Mucosa of stomach (tissue), 1 donor: ENCODE measurements around the gene CTIF.

Experiments
- H3K27me3 ChIP-seq: one replicate; pipeline ENCODE4 v1.7.0; 2013; ENCODE audit warnings: mild to moderate bottlenecking, low read length; ENCODE audit not compliant: control insufficient read depth, insufficient read depth
- H3K36me3 ChIP-seq: one replicate; pipeline ENCODE4 v1.7.0; 2013; ENCODE audit warnings: low read length; ENCODE audit not compliant: control insufficient read depth, insufficient read depth
- H3K4me1 ChIP-seq: one replicate; pipeline ENCODE4 v1.7.0; 2013; ENCODE audit warnings: mild to moderate bottlenecking, low read length; ENCODE audit not compliant: control insufficient read depth, insufficient read depth
- H3K4me3 ChIP-seq: one replicate; pipeline ENCODE4 v1.7.0; 2013; ENCODE audit warnings: low read length
- H3K9ac ChIP-seq: one replicate; pipeline ENCODE4 v1.7.0; 2013; ENCODE audit warnings: mild to moderate bottlenecking, low read length, moderate library complexity
- H3K9me3 ChIP-seq: one replicate; pipeline ENCODE4 v1.7.0; 2013; ENCODE audit warnings: mild to moderate bottlenecking, low read length, moderate library complexity; ENCODE audit not compliant: control insufficient read depth
- donor health status: Pancreatic carcinoma.

CTIF gene

GRCh38 chr18:48557640-48558174, 18.9 kb downstream of the CTIF start:
- Histone ChIP-seq H3K9me3 (no peaks in the 10 kb centered on the region), H3K4me1 (no peaks in the 10 kb centered on the region), H3K9ac (no peak overlapping the region), H3K36me3 (no peaks in the 10 kb centered on the region), H3K27me3 (no peaks in the 10 kb centered on the region), H3K4me3 (no peak overlapping the region)

- Histone ChIP-seq H3K9me3 (no peaks in the 10 kb centered on the region), H3K36me3 (no peaks in the 10 kb centered on the region), H3K9ac (no peak overlapping the region), H3K27me3 (no peaks in the 10 kb centered on the region), H3K4me3 (no peak overlapping the region), H3K4me1 (no peaks in the 10 kb centered on the region)
Observed at GRCh38 chr18:48558248-48558647, 19.4 kb downstream of the CTIF start.

- Histone ChIP-seq H3K27me3 (no peaks in the 10 kb centered on the region), H3K4me1 (no peaks in the 10 kb centered on the region), H3K9me3 (no peaks in the 10 kb centered on the region), H3K36me3 (no peaks in the 10 kb centered on the region), H3K4me3 (no peak overlapping the region), H3K9ac (no peak overlapping the region)
Observed at GRCh38 chr18:48560491-48560890, 21.7 kb downstream of the CTIF start.

GRCh38 chr18:48562075-48562474, 23.2 kb downstream of the CTIF start:
- Histone ChIP-seq H3K4me1 (no peaks in the 10 kb centered on the region), H3K27me3 (no peaks in the 10 kb centered on the region)

GRCh38 chr18:48563027-48563426, 24.2 kb downstream of the CTIF start:
- Histone ChIP-seq H3K4me3 (no peak overlapping the region), H3K27me3 (no peaks in the 10 kb centered on the region), H3K36me3 (no peaks in the 10 kb centered on the region), H3K9me3 (no peaks in the 10 kb centered on the region), H3K9ac (no peak overlapping the region), H3K4me1 (no peaks in the 10 kb centered on the region)

More at GRCh38 chr18:48562075-48562474, 23.2 kb downstream of the CTIF start:
- H3K4me3 ChIP-seq = no peak overlapping the region
- no peaks in the 10 kb centered on the region for H3K9me3 ChIP-seq
- no peaks in the 10 kb centered on the region for H3K36me3 ChIP-seq
- H3K9ac ChIP-seq = no peak overlapping the region

- Histone ChIP-seq H3K4me3 (no peak overlapping the region), H3K9ac (no peak overlapping the region), H3K36me3 (no peaks in the 10 kb centered on the region), H3K4me1 (no peaks in the 10 kb centered on the region), H3K27me3 (no peaks in the 10 kb centered on the region), H3K9me3 (no peaks in the 10 kb centered on the region)
Observed at GRCh38 chr18:48564139-48564538, 25.3 kb downstream of the CTIF start.

- H3K4me1 ChIP-seq = no peaks in the 10 kb centered on the region
- no peak overlapping the region for H3K4me3 ChIP-seq
- no peaks in the 10 kb centered on the region for H3K36me3 ChIP-seq
- H3K9ac ChIP-seq = no peak overlapping the region
- H3K27me3 ChIP-seq = no peaks in the 10 kb centered on the region
- H3K9me3 ChIP-seq = no peaks in the 10 kb centered on the region
Observed at GRCh38 chr18:48565105-48565504, 26.3 kb downstream of the CTIF start.

- H3K4me3 ChIP-seq = no peak overlapping the region
- H3K4me1 ChIP-seq = no peaks in the 10 kb centered on the region
- no peaks in the 10 kb centered on the region for H3K27me3 ChIP-seq
- H3K36me3 ChIP-seq = no peaks in the 10 kb centered on the region
- H3K9me3 ChIP-seq = no peaks in the 10 kb centered on the region
- no peak overlapping the region for H3K9ac ChIP-seq
Observed at GRCh38 chr18:48566589-48566988, 27.8 kb downstream of the CTIF start.

GRCh38 chr18:48567388-48567787, 28.6 kb downstream of the CTIF start:
- no peaks in the 10 kb centered on the region for H3K27me3 ChIP-seq
- H3K9ac ChIP-seq = no peak overlapping the region
- no peaks in the 10 kb centered on the region for H3K4me1 ChIP-seq
- no peak overlapping the region for H3K4me3 ChIP-seq
- H3K9me3 ChIP-seq = no peaks in the 10 kb centered on the region
- H3K36me3 ChIP-seq = no peaks in the 10 kb centered on the region

- Histone ChIP-seq H3K4me1 (no peaks in the 10 kb centered on the region), H3K36me3 (no peaks in the 10 kb centered on the region), H3K4me3 (no peak overlapping the region), H3K9ac (no peak overlapping the region), H3K27me3 (no peaks in the 10 kb centered on the region), H3K9me3 (no peaks in the 10 kb centered on the region)
Observed at GRCh38 chr18:48569139-48569914, 30.5 kb downstream of the CTIF start.

- no peak overlapping the region for H3K4me3 ChIP-seq
- H3K9ac ChIP-seq = no peak overlapping the region
- no peaks in the 10 kb centered on the region for H3K36me3 ChIP-seq
- H3K4me1 ChIP-seq = no peaks in the 10 kb centered on the region
- H3K27me3 ChIP-seq = no peaks in the 10 kb centered on the region
- H3K9me3 ChIP-seq = no peaks in the 10 kb centered on the region
Observed at GRCh38 chr18:48569915-48570264, 31.1 kb downstream of the CTIF start.

- Histone ChIP-seq H3K4me1 (no peaks in the 10 kb centered on the region), H3K36me3 (no peaks in the 10 kb centered on the region), H3K9ac (no peak overlapping the region), H3K4me3 (no peak overlapping the region), H3K9me3 (no peaks in the 10 kb centered on the region), H3K27me3 (no peaks in the 10 kb centered on the region)
Observed at GRCh38 chr18:48570313-48570712, 31.5 kb downstream of the CTIF start.
